Hepatocyte (in vitro differentiated cells): ENCODE measurements around the gene ATP1A1.

Experiments used
- EZH2 ChIP-seq: fragments of 200-600 bp; sonication (generic); IDR thresholded peaks from 2 replicates; pipeline ENCODE4 v1.6.1; 2016; ENCODE audit warnings: antibody characterized with exemption, mild to moderate bottlenecking, borderline replicate concordance
- EZH2phosphoT487 ChIP-seq: fragments of 200-600 bp; sonication (generic); IDR thresholded peaks from one replicate; pipeline ENCODE4 v1.6.1; 2018; ENCODE audit warnings: antibody characterized with exemption, mild to moderate bottlenecking, low read depth, moderate library complexity; ENCODE audit not compliant: unreplicated experiment, severe bottlenecking
- TF ChIP-seq, protein P1 (sequence below): fragments of 200-600 bp; sonication (generic); IDR thresholded peaks from 2 replicates; pipeline ENCODE4 v1.5.1; 2016; ENCODE audit warnings: antibody characterized with exemption, mild to moderate bottlenecking; ENCODE audit not compliant: poor library complexity

DNA sequence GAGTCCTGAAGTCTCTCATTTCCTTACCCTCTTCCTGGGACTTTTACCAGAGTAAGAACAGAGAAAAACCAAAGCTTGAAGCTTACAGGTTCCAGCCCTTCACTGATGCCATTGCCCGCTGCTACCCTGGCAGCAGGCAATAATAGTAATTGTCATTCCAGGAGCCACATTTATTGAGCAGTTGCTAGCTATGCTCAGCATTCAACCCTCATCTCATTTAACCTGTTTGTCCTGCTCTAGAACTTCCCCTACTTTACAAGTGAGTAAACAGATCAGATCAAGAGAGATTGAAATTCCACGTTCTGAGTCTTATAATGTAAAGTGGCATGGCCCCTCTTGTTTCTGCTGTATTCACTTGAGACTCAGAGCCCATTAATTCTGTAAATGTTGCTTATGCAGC lies 80.4 kb downstream of the ATP1A1 start:
- TF ChIP-seq, protein P1, sequence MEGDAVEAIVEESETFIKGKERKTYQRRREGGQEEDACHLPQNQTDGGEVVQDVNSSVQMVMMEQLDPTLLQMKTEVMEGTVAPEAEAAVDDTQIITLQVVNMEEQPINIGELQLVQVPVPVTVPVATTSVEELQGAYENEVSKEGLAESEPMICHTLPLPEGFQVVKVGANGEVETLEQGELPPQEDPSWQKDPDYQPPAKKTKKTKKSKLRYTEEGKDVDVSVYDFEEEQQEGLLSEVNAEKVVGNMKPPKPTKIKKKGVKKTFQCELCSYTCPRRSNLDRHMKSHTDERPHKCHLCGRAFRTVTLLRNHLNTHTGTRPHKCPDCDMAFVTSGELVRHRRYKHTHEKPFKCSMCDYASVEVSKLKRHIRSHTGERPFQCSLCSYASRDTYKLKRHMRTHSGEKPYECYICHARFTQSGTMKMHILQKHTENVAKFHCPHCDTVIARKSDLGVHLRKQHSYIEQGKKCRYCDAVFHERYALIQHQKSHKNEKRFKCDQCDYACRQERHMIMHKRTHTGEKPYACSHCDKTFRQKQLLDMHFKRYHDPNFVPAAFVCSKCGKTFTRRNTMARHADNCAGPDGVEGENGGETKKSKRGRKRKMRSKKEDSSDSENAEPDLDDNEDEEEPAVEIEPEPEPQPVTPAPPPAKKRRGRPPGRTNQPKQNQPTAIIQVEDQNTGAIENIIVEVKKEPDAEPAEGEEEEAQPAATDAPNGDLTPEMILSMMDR: no peak
- no peak for TF ChIP-seq EZH2phosphoT487
- TF ChIP-seq EZH2: no peak
